Stimulated activated naive CD4-positive, alpha-beta T cell treated with Interleukin-2 at 50 U/mL for 16 hours (primary cell): ENCODE data around the gene KRT76.

Experiments
- DNase-seq: peaks from one replicate; lab custom pipeline; 2025; lab: John Stamatoyannopoulos, UW

Gene KRT76

DNA sequence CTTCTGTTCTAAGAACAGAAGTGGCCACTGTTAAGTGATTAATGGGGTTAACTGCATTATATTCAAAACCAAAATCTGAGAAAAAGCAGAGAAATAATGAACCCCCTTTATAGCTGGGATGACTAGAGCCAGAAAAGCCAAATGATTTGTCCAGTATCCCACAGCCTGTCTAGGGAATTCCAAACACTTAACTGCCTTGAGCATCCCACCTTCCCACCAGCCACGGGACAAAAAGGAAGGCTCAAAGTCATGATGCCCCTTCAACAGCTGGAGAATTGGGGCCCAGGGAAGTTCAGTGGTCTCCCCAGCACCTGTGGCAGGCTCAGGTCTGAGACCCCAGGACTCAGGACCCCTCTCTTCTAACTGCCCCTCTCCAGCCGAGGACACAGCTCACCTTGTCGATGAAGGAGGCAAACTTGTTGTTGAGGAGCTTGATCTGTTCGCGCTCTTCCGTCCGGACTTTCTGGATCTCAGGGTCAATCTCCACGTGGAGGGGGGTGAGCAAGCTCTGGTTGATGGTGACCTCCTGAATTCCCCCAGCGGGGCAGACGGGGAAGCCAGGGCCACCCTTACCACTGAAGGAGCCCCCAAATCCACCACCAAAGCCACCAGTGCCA, 36.2 kb upstream of the KRT76 start:
- no peak for DNase-seq

GRCh38 chr12:52812749-52813148, 35.6 kb upstream of the KRT76 start:
- DNase-seq, result no peak

DNA sequence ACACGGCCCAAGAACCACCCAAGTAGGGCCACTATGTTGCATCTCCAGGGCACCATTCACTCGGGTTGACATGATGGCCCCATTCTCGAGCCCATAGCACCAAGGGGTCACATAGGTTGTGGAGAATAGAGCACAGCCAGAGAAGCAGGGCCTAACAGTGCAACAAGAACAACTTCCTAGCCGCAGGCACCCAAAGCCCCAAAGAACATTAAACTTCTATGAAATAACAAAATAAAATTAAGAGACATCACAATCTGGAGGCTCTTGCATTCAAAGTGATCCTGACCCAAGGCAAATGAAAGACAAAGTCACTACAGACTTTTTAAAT, 34.9 kb upstream of the KRT76 start:
- DNase-seq, result no peak

- no peak for DNase-seq
Measured at GRCh38 chr12:52811191-52812072, 34.3 kb upstream of the KRT76 start.

DNA sequence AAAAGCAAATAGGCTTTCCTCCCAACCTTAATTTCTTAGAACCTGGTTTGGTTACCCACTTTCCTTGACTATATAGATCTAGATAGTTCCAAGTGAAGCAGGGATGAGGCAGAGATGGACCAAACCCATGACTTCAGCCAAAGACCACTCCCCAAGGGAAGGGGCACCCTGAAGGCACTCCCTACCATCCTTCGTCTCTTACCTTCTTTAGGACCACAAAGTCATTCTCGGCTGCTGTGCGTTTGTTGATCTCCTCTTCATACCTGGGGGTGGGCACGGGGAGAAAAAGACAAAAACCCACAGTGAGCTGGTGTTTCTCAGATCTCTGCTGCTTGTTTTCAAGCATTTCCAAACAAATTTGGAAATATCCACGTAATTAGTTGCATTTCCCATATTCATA, 33.4 kb upstream of the KRT76 start:
- no peak for DNase-seq

GRCh38 chr12:52809166-52809565, 32.0 kb upstream of the KRT76 start:
- DNase-seq, result no peak

- no peak for DNase-seq
Measured at GRCh38 chr12:52808573-52809160, 31.5 kb upstream of the KRT76 start.

DNA sequence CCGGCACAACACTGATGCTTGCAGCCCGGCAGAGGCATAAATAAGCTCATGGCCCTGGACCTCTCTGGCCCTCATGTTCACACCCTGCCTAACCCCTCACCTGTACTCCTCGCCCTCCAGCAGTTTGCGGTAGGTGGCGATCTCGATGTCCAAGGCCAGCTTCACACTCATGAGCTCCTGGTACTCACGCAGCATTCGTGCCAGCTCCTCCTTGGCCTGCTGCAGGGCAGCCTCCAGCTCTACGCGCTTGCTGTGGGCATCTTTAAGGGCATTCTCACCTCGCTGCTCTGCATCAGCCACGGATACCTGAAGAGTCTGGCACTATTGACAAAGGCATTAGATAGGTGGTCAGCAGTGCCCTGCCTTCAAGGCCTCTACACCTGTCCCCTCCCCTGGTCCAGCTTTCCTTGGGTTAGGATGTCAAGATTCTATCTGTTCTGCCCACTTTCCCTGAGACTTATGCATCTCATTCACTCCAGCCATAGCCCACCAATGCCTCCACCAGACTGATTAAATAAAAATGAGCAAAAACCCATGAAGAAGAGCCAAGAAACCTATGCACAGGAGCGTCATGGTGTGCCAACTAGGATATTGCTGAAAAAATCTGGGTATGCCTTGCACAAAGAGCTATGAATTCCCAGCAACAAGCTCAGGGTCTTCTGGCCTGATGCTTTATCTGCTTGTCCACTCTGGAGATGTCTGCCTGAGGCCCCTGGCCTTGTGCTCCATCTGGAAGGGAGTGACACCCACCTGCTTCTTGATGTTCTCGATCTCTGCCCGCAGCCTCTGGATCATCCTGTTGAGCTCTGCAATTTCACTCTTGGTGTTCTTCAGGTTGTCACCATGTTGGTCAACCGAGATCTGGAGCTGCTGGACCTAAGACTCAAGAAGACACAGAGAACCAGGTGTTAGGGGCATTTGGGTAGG, 30.7 kb upstream of the KRT76 start:
- no peak for DNase-seq

DNA sequence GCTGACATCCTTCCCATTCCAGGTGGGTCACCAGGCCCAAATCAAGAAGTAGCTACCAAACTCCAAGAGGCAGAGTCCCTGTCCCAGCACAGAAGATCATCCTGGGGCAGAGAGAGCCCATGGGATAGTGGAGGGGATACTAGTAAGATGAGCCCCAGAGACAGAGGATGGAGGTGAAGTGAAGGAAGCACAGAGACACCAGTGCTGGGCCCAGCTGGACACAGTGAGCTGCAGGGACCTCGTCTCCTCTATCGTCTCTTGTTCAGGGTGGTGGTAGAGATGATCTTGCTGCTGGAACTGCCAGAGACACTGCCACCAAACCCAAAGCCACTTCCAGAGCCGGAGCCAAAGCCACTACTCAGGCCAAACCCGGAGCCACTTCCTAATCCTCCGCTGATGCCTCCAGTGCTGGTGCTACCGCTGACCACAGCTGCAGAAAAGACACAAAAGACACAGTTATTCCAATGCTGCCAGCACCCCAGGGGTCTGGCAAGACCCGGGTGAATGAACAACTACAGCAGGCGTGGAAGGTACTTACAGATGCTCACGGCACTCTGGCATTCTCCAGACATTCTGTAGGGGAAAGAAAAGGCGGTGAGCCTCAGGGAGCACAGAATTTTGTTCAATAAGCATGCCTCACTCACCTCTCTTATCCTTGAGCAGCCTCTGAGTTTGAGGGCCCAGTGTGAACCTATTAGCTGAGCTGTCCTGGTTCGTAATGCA, 29.8 kb upstream of the KRT76 start:
- DNase-seq, result no peak

DNA sequence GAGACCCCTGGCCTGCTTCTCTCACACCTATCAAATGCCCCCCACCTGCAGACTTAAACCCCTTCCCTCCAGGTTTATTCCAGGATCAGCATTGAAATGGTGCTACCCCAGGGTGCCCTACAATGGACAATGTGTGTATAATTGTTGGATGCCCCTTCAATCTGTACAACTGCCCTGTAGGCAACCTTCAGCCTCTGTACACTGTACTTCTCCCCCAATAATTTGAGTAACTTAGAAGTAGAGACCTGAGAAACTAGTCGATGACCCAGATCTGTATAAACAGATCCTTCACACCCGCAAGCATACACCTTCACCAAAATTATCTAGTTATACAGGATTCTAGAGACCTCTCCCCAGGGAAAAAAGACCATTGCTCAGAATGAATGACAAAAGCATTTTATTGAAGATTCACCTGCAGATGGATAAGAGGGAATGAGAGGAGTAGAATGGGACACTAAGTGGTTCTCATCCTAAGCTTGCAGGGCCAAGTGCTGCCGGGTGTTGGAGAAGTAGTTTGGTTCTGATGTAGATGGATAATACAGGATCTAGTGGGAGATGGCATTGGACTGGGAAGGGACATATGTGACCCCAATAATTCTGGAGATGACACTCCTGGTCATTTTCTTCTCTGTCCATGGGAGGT, 29.1 kb upstream of the KRT76 start:
- no peak for DNase-seq

- no peak for DNase-seq
Measured at GRCh38 chr12:52805739-52806138, 28.6 kb upstream of the KRT76 start.

DNA sequence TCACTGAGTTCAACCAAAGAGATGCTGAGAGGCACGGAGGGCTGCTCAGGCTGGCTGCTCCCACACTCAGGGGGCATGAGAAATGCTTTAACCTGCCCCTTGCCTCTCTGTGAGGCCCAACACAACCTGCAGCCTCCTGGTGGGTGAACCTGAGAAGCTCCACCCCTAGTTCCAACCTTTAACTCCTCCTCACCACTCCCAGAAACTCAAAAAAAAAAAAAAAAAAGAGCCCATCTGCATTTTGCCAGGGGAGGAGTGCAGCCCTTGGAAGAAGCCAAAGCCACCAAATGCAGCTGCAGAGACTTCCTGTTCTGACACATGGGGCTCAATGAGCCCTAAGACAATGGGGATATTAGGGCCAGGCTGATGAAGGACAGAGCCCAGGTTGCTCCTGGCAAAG, 27.9 kb upstream of the KRT76 start:
- DNase-seq, result no peak

DNA sequence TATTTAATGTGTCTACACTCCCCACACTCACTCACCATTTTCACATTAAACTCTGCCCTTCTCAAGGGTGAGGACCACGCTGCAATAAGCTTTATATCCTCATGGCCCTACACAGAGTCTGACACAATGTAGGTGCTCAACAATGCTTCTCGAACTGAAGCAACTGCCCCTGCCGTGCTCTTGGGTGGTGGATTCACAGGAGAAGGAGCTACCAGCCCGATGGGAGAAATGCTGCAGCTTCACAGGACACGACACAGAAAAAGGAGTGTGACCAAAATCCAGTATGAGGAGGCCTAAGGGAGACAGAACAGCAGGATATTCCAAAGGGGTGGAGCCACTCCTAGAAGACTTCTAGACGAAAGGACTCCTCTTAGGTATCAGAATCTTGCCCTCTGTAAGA, 25.3 kb upstream of the KRT76 start:
- DNase-seq, result no peak

DNA sequence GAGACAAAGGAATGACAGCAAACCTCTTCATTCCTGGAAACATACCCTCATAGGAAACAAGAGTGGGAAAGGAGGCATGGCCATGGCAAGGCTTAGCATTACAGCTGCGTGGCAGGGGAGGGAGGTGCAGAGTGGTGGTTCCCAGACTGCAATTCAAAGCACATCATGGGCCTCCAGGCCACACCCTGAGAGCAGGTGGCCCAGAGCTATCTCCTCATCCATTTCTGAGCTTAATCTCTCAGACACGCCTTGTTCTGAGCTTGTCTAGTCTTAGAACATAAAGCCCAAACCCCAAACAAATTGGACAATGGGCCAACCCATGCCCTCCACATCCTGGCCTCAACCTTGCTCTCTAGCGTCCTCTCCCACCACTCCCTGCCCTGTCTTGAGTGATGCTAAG, 24.6 kb upstream of the KRT76 start:
- no peak for DNase-seq

- DNase-seq, result no peak
Measured at GRCh38 chr12:52800259-52800917, 23.2 kb upstream of the KRT76 start.

DNA sequence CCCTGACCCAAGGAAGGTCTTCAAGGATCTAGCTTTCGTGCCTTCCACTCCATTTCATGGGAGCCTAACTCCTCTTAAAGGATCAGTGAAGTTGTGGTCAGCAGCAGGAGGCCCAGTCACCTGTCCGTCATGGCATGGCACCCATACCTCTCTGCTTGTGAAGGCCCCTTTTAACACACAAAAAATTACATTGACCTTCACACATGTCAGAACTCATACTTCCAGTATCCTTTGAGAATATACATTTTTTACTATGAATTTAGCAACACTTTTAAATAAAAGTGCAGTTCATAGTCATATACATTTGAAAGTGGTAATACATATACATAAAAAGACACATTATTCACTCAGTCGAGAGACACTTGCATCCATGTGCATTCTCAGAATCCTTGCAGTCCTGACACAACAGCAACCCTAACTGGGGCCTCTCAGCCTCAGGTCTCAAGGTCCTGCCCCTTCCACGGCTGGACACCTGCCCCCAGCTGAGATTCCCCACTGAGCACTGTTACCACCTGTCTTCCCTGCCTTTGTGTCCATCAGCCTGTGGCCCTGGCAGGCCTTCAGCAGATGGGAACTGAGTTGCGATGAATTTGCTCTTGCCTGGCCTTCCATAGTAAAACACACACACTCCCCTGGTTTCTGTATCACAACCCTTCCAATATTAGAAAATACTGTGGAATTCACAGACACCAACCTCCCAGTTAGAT, 22.5 kb upstream of the KRT76 start:
- no peak for DNase-seq

DNA sequence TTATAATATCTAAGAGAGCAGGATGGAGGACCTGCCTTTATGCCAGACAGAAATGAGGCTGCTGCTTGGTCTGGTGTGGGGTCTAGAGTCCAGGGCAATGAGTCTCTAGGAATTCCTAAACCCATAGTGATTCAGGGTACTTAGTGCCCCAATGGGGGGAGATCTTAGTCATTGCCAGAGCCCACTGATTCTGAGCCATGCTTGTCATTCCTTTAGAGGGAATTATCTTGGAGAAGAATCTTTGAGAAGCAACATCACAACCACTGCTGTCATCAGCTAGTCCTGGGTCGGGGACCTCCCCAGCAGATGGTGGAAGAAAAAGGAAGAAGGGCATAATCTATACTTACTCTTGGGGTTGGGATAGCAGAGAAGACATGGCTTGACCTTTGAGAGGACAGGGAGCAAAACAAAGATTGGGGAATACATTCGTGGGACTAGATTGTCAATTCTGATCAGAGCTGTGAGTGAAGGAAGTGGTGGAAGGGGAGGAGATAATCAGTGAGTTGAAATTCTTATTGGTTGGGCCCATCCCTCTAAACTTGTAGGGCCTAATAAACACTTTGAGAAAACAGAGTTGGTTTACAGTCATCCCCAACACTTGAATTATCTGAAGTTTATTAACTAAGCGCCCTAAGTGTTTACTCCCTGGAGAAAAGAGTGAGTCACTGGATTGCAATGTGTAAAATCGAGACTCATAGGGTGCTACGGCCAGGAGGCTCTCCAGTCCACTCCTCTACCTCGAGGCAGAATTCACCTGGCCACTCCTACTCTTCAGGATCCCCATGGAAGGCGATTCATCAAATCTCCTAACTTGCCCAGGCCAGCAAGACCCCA, 21.7 kb upstream of the KRT76 start:
- no peak for DNase-seq

DNA sequence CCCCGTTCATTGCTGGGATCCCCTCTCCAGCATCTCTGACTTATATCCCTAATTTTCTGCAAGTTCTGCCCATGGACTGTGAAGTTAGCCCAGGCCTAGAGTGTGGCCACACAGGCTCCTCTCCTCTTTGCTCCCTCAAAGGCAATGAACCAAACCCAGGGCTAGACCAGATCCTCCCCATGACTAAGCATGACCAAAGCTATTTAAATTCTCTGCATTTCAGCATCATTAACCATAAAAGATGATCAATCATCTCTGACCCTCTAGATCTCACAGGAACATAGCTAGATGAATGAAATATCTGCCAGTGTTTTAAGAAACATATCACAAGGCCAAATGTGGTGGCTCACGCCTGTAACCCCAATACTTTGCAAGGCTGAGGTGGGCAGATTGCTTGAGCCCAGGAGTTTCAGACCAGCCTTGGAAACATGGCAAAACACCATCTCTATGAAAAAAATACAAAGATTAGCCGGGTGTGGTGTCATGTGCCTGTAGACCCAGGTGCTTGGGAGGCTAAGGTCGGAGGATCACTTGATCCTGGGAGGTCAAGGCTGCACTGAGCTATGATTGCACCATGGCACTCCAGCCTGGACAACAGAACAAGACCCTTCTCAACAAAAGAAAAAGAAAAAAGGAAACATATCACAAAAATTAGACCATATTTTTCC, 21.0 kb upstream of the KRT76 start:
- DNase-seq, result no peak

DNA sequence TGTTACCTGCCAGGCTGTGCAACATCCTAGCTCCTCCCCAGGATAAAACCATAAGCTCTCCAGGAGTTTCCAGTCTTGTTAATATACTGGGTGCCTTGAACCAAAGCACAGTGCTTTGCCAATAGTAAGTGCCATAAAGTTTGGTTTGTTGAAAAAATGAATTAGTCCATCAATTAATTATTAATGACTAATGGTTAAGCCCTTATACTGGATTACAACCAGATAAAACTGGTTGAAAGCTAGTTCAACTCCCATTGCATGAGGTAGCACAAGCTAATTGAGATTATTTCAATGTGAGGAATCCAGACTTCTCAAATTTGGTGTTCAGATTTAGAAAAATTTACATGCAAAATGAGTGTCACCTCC, 20.4 kb upstream of the KRT76 start:
- no peak for DNase-seq
